ENCODE data around the gene TRIOBP. TPM values are rescaled to one million over a fixed set of nuclear protein-coding genes. Genes with fewer than 3 reads are reported as not detected.

Gene TRIOBP
- total and polyA plus RNA-seq, 12 donors: 34.7 to 115 (median 82.4) TPM

GRCh38 chr22:37782340-37783168, 85.7 kb downstream of the TRIOBP start:
- TF ChIP-seq CTCF (IDR thresholded peaks at IDR 0.05): no peak
- peaks cover 0 to 33% (median 8%) of the 10 kb centered on the region in 9 donors for H3K4me1 ChIP-seq
- no peaks in the 10 kb centered on the region for H3K9me3 ChIP-seq
- 70 to 74% methylated on average over 18 of the region's 18 CpGs for WGBS, 2 donors
- DNase-seq (no peak), ATAC-seq (peak in 1 of 8 donors; percentile 11)
- intact Hi-C loops (cut with DNase I): no loop called here
- H3K27ac ChIP-seq: no peak overlapping the region
- H3K4me3 ChIP-seq: no peak overlapping the region
- no peaks in the 10 kb centered on the region for H3K27me3 ChIP-seq
- no peaks in the 10 kb centered on the region for H3K36me3 ChIP-seq

GRCh38 chr22:37784829-37785495, 88.1 kb downstream of the TRIOBP start:
- DNase-seq (no peak), ATAC-seq (peak in 2 of 8 donors; percentile 6 to 25)
- no peak overlapping the region for H3K27ac ChIP-seq
- no peak overlapping the region for H3K4me3 ChIP-seq
- no peak for TF ChIP-seq CTCF (IDR thresholded peaks at IDR 0.05)
- intact Hi-C loops (cut with DNase I): no loop called here
- H3K36me3 ChIP-seq: no peaks in the 10 kb centered on the region
- 67 to 74% methylated on average over 11 of the region's 11 CpGs for WGBS, 2 donors
- no peaks in the 10 kb centered on the region for H3K27me3 ChIP-seq
- no peaks in the 10 kb centered on the region for H3K9me3 ChIP-seq
- H3K4me1 ChIP-seq: peaks cover 0 to 31% (median 8%) of the 10 kb centered on the region in 9 donors

GRCh38 chr22:37790234-37790633, 93.4 kb downstream of the TRIOBP start:
- no peaks in the 10 kb centered on the region for H3K9me3 ChIP-seq
- no peaks in the 10 kb centered on the region for H3K27me3 ChIP-seq
- ATAC-seq (no peak), DNase-seq (no peak)
- no peak for TF ChIP-seq CTCF (IDR thresholded peaks at IDR 0.05)
- no peak overlapping the region for H3K4me3 ChIP-seq
- H3K4me1 ChIP-seq: peaks cover 0 to 7% (median 0%) of the 10 kb centered on the region in 9 donors
- no peak overlapping the region for H3K27ac ChIP-seq
- 67 to 68% methylated on average over 2 of the region's 2 CpGs for WGBS, 2 donors
- intact Hi-C loops (cut with DNase I): loop anchor here in 9 of 10 donors (5.0 to 10.0 kb wide), 5 partner anchors 33 to 165 kb away; partner anchors contain the start of gene NOL12 (in 1 of the 9)
- no peaks in the 10 kb centered on the region for H3K36me3 ChIP-seq

GRCh38 chr22:37792494-37792893, 95.6 kb downstream of the TRIOBP start:
- H3K27me3 ChIP-seq: no peaks in the 10 kb centered on the region
- H3K9me3 ChIP-seq: no peaks in the 10 kb centered on the region
- WGBS, 2 donors: 91 to 93% methylated on average over 6 of the region's 6 CpGs
- no peak overlapping the region for H3K4me3 ChIP-seq
- H3K27ac ChIP-seq: no peak overlapping the region
- DNase-seq (no peak), ATAC-seq (no peak)
- H3K4me1 ChIP-seq: peaks cover 0 to 7% (median 0%) of the 10 kb centered on the region in 9 donors
- intact Hi-C loops (cut with DNase I): loop anchor here in 9 of 10 donors (2.0 to 10.0 kb wide), 6 partner anchors 35 to 168 kb away; partner anchors contain the start of gene NOL12 (in 1 of the 9)
- H3K36me3 ChIP-seq: no peaks in the 10 kb centered on the region
- TF ChIP-seq CTCF (IDR thresholded peaks at IDR 0.05): no peak
